Glomerular visceral epithelial cell (primary cell): ENCODE data around the gene ZNF420.
"Not testable (repeated sequence)": the region's sequence is repeated elsewhere in the genome, so short reads cannot be mapped to it uniquely, and the experiment has no call there.

Experiments
- DNase-seq: peaks from one replicate; pipeline ENCODE4 v3.0.0-alpha.2; 2016; ENCODE audit errors: extremely low spot score

ZNF420 gene

GRCh38 chr19:37077934-37078716 is at the start of gene ZNF420:
Gene ZNF420 (plus strand): TSS chr19:37078433. CDS start chr19:37089119, 10,686 bp downstream.
- peak; percentile 90 for DNase-seq

- DNase-seq, result no peak
These were observed 33.1 kb upstream of the ZNF420 start for GRCh38 chr19:37045140-37045539.

GRCh38 chr19:37055330-37055729 is 22.9 kb upstream of the ZNF420 start:
- DNase-seq, result no peak

- DNase-seq, result no peak
These were observed 21.5 kb upstream of the ZNF420 start for GRCh38 chr19:37056776-37057175.

GRCh38 chr19:37059142-37059541 is 19.1 kb upstream of the ZNF420 start:
- no peak for DNase-seq

- DNase-seq, result not testable (repeated sequence)
These were observed 13.3 kb upstream of the ZNF420 start for GRCh38 chr19:37064886-37065285.

- no peak for DNase-seq
These were observed 4.1 kb upstream of the ZNF420 start for GRCh38 chr19:37074111-37074510.

- no peak for DNase-seq
These were observed 3.3 kb upstream of the ZNF420 start for GRCh38 chr19:37074819-37075362.

GRCh38 chr19:37076524-37076923 is 1.7 kb upstream of the ZNF420 start:
- not testable (repeated sequence) for DNase-seq

GRCh38 chr19:37077501-37077933 is 716 bp upstream of the ZNF420 start:
- no peak for DNase-seq

- no peak for DNase-seq
These were observed 442 bp downstream of the ZNF420 start for GRCh38 chr19:37078717-37079032.

- peak; percentile 2 for DNase-seq
These were observed 1.0 kb downstream of the ZNF420 start for GRCh38 chr19:37079238-37079637.

- no peak for DNase-seq
These were observed 4.1 kb downstream of the ZNF420 start for GRCh38 chr19:37082307-37082706.

GRCh38 chr19:37087110-37087509 is 8.9 kb downstream of the ZNF420 start:
- DNase-seq, result no peak

GRCh38 chr19:37095859-37096258 is 17.6 kb downstream of the ZNF420 start:
- no peak for DNase-seq

GRCh38 chr19:37098570-37098969 is 20.3 kb downstream of the ZNF420 start:
- no peak for DNase-seq

- DNase-seq, result not testable (repeated sequence)
These were observed 25.9 kb downstream of the ZNF420 start for GRCh38 chr19:37104135-37104534.

GRCh38 chr19:37111753-37112152 is 33.5 kb downstream of the ZNF420 start:
- DNase-seq, result not testable (repeated sequence)

- DNase-seq, result no peak
These were observed 35.8 kb downstream of the ZNF420 start for GRCh38 chr19:37114001-37114400.

GRCh38 chr19:37122093-37122492 is 43.9 kb downstream of the ZNF420 start:
- DNase-seq, result not testable (repeated sequence)

- no peak for DNase-seq
These were observed 50.0 kb downstream of the ZNF420 start for GRCh38 chr19:37127999-37128820.

- DNase-seq, result no peak
These were observed 50.6 kb downstream of the ZNF420 start for GRCh38 chr19:37128821-37129177.

GRCh38 chr19:37136111-37136510 is 57.9 kb downstream of the ZNF420 start:
- no peak for DNase-seq
